WTC11 (cell line): ENCODE measurements around the gene SULT2A1. TPM values are rescaled to one million over a fixed set of nuclear protein-coding genes. Genes with fewer than 3 reads are reported as not detected.

Source experiments
- ATAC-seq: fragments of 200-7000 bp; cut with Tn5 transposase; 2 replicates; pipeline ENCODE4 v1.10.0; 2021; ENCODE audit warnings: mild to moderate bottlenecking, moderate library complexity
- CTCF ChIA-PET: fragments of 300-600 bp; sonication (Branson Sonifier 250); formaldehyde crosslinking; loops from one replicate; lab custom pipeline; 2021; ENCODE audit warnings: antibody characterized with exemption; lab: Charles Lee
- POLR2A ChIA-PET: fragments of 350-600 bp; sonication (Branson Sonifier 250); formaldehyde crosslinking; loops from one replicate; lab custom pipeline; 2021; ENCODE audit warnings: antibody characterized with exemption; lab: Charles Lee
- DNase-seq: peaks from one replicate; pipeline ENCODE4 v3.0.0; 2021; ENCODE audit warnings: low spot score
- H3K27ac Mint-ChIP-seq: 2 replicates; pipeline ENCODE4 v1.8.0; 2021; ENCODE audit warnings: mixed read lengths
- H3K27me3 Mint-ChIP-seq: 2 replicates; pipeline ENCODE4 v1.8.0; 2021; ENCODE audit warnings: low read depth, mild to moderate bottlenecking, moderate library complexity, mixed read lengths
- H3K36me3 Mint-ChIP-seq: 2 replicates; pipeline ENCODE4 v1.8.0; 2021; ENCODE audit warnings: mixed read lengths
- H3K4me1 Mint-ChIP-seq: 2 replicates; pipeline ENCODE4 v1.8.0; 2022; ENCODE audit warnings: mixed read lengths
- H3K4me3 Mint-ChIP-seq: 2 replicates; pipeline ENCODE4 v1.8.0; 2021; ENCODE audit warnings: mild to moderate bottlenecking, moderate library complexity, mixed read lengths
- H3K9me3 Mint-ChIP-seq: 2 replicates; pipeline ENCODE4 v1.8.0; 2021; ENCODE audit warnings: mixed read lengths
- ATF1 ChIP-seq: sonication (generic); formaldehyde crosslinking; IDR thresholded peaks from 2 replicates; pipeline ENCODE4 v1.8.1; 2023; ENCODE audit warnings: mild to moderate bottlenecking, moderate library complexity, missing genetic modification reagents
- CBFB ChIP-seq: sonication (generic); formaldehyde crosslinking; IDR thresholded peaks from 2 replicates; pipeline ENCODE4 v1.8.1; 2022; ENCODE audit warnings: mild to moderate bottlenecking, low read depth, missing genetic modification reagents
- GABPB1 ChIP-seq: sonication (generic); formaldehyde crosslinking; IDR thresholded peaks from 2 replicates; pipeline ENCODE4 v1.8.1; 2023; ENCODE audit warnings: mild to moderate bottlenecking, missing genetic modification reagents
- NFYB ChIP-seq: sonication (generic); formaldehyde crosslinking; conservative IDR thresholded peaks from 2 replicates; pipeline ENCODE4 v1.8.0; 2022; ENCODE audit warnings: low read depth, missing genetic modification reagents
- NR3C1 ChIP-seq: sonication (generic); formaldehyde crosslinking; conservative IDR thresholded peaks from 2 replicates; pipeline ENCODE4 v1.8.1; 2023; ENCODE audit warnings: low read depth, mild to moderate bottlenecking, missing genetic modification reagents
- SP1 ChIP-seq: sonication (generic); formaldehyde crosslinking; conservative IDR thresholded peaks from 2 replicates; pipeline ENCODE4 v1.8.1; 2022; ENCODE audit warnings: missing genetic modification reagents
- TCF7 ChIP-seq: sonication (generic); formaldehyde crosslinking; IDR thresholded peaks from 2 replicates; pipeline ENCODE4 v1.8.0; 2022; ENCODE audit warnings: mild to moderate bottlenecking, low read depth, missing genetic modification reagents, moderate library complexity
- TEAD1 ChIP-seq: sonication (generic); formaldehyde crosslinking; IDR thresholded peaks from 2 replicates; pipeline ENCODE4 v1.8.0; 2022; ENCODE audit warnings: mild to moderate bottlenecking, missing genetic modification reagents
- TEAD4 ChIP-seq: sonication (generic); formaldehyde crosslinking; IDR thresholded peaks from 2 replicates; pipeline ENCODE4 v1.8.0; 2022; ENCODE audit warnings: mild to moderate bottlenecking, missing genetic modification reagents
- ZNF317 ChIP-seq: sonication (generic); formaldehyde crosslinking; IDR thresholded peaks from 2 replicates; pipeline ENCODE4 v1.8.1; 2023; ENCODE audit warnings: low read depth, mild to moderate bottlenecking, moderate library complexity, missing genetic modification reagents, borderline replicate concordance
- ZNF416 ChIP-seq: fragments of 250-450 bp; sonication (Bioruptor Pico); IDR thresholded peaks from 2 replicates; pipeline ENCODE4 v1.9.0; 2021; ENCODE audit warnings: mild to moderate bottlenecking, inconsistent platforms
- total RNA-seq: library from RNA; stranded (reverse); gene quantifications from 3 replicates; pipeline ENCODE4 v1.2.3, GENCODE V29; 2021
- TF ChIP-seq, protein P1 (sequence below): fragments of 250-450 bp; sonication (Bioruptor Pico); IDR thresholded peaks from 2 replicates; pipeline ENCODE4 v2.1.2; 2022; ENCODE audit warnings: mild to moderate bottlenecking, moderate library complexity
- TF ChIP-seq, protein P2 (sequence below): sonication (generic); formaldehyde crosslinking; IDR thresholded peaks from 2 replicates; pipeline ENCODE4 v1.8.1; 2023; ENCODE audit warnings: mild to moderate bottlenecking, missing genetic modification reagents
- TF ChIP-seq, protein P3 (sequence below): sonication (generic); formaldehyde crosslinking; IDR thresholded peaks from 2 replicates; pipeline ENCODE4 v1.8.0; 2022; ENCODE audit warnings: mild to moderate bottlenecking, missing genetic modification reagents
- TF ChIP-seq, protein P4 (sequence below): sonication (generic); formaldehyde crosslinking; IDR thresholded peaks from 2 replicates; pipeline ENCODE4 v1.8.1; 2022; ENCODE audit warnings: low read depth, missing genetic modification reagents, borderline replicate concordance
- TF ChIP-seq, protein P5 (sequence below): sonication (generic); formaldehyde crosslinking; IDR thresholded peaks from 2 replicates; pipeline ENCODE4 v1.8.1; 2022; ENCODE audit warnings: mild to moderate bottlenecking, missing genetic modification reagents, moderate library complexity, borderline replicate concordance
- TF ChIP-seq, protein P6 (sequence below): fragments of 250-450 bp; sonication (Bioruptor Pico); IDR thresholded peaks from 2 replicates; pipeline ENCODE4 v1.9.0; 2021; ENCODE audit warnings: mild to moderate bottlenecking
- TF ChIP-seq, protein P7 (sequence below): sonication (generic); formaldehyde crosslinking; IDR thresholded peaks from 2 replicates; pipeline ENCODE4 v1.8.1; 2023; ENCODE audit warnings: mild to moderate bottlenecking, missing genetic modification reagents

Gene SULT2A1
- total RNA-seq, 1 experiment from 2014 or later = 0.31 TPM

DNA sequence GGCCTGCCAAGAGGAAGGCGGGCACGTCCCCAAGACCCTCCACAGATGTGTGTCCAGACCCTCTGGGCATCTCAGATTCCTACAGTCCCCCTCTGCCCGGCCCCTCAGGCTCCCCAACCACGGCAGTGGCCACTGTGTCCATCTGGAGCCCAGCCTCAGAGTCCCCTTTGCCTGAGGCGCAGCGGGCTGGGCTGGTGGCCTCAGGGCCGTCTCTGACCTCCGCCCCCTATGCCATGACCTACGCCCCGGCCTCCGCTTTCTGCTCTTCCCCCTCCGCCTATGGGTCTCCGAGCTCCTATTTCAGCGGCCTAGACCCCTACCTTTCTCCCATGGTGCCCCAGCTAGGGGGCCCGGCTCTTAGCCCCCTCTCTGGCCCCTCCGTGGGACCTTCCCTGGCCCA lies 46.7 kb downstream of the SULT2A1 start:
- no peaks in the 10 kb centered on the region for H3K9me3 Mint-ChIP-seq
- no peak overlapping the region for H3K4me3 Mint-ChIP-seq
- TF ChIP-seq, protein P1, sequence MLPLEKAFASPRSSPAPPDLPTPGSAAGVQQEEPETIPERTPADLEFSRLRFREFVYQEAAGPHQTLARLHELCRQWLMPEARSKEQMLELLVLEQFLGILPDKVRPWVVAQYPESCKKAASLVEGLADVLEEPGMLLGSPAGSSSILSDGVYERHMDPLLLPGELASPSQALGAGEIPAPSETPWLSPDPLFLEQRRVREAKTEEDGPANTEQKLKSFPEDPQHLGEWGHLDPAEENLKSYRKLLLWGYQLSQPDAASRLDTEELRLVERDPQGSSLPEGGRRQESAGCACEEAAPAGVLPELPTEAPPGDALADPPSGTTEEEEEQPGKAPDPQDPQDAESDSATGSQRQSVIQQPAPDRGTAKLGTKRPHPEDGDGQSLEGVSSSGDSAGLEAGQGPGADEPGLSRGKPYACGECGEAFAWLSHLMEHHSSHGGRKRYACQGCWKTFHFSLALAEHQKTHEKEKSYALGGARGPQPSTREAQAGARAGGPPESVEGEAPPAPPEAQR = no peak
- TF ChIP-seq TEAD1 (CRISPR knock-in tag) (no peak), SP1 (no peak), CBFB (CRISPR knock-in tag) (no peak), GABPB1 (no peak), NFYB (CRISPR knock-in tag) (no peak)
- TF ChIP-seq, protein P2, sequence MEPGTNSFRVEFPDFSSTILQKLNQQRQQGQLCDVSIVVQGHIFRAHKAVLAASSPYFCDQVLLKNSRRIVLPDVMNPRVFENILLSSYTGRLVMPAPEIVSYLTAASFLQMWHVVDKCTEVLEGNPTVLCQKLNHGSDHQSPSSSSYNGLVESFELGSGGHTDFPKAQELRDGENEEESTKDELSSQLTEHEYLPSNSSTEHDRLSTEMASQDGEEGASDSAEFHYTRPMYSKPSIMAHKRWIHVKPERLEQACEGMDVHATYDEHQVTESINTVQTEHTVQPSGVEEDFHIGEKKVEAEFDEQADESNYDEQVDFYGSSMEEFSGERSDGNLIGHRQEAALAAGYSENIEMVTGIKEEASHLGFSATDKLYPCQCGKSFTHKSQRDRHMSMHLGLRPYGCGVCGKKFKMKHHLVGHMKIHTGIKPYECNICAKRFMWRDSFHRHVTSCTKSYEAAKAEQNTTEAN (CRISPR knock-in tag) = no peak
- TF ChIP-seq, protein P3, sequence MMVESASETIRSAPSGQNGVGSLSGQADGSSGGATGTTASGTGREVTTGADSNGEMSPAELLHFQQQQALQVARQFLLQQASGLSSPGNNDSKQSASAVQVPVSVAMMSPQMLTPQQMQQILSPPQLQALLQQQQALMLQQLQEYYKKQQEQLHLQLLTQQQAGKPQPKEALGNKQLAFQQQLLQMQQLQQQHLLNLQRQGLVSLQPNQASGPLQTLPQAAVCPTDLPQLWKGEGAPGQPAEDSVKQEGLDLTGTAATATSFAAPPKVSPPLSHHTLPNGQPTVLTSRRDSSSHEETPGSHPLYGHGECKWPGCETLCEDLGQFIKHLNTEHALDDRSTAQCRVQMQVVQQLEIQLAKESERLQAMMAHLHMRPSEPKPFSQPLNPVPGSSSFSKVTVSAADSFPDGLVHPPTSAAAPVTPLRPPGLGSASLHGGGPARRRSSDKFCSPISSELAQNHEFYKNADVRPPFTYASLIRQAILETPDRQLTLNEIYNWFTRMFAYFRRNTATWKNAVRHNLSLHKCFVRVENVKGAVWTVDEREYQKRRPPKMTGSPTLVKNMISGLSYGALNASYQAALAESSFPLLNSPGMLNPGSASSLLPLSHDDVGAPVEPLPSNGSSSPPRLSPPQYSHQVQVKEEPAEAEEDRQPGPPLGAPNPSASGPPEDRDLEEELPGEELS (CRISPR knock-in tag) = no peak
- TF ChIP-seq, protein P4, sequence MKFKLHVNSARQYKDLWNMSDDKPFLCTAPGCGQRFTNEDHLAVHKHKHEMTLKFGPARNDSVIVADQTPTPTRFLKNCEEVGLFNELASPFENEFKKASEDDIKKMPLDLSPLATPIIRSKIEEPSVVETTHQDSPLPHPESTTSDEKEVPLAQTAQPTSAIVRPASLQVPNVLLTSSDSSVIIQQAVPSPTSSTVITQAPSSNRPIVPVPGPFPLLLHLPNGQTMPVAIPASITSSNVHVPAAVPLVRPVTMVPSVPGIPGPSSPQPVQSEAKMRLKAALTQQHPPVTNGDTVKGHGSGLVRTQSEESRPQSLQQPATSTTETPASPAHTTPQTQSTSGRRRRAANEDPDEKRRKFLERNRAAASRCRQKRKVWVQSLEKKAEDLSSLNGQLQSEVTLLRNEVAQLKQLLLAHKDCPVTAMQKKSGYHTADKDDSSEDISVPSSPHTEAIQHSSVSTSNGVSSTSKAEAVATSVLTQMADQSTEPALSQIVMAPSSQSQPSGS (CRISPR knock-in tag) = no peak
- TF ChIP-seq, protein P5, sequence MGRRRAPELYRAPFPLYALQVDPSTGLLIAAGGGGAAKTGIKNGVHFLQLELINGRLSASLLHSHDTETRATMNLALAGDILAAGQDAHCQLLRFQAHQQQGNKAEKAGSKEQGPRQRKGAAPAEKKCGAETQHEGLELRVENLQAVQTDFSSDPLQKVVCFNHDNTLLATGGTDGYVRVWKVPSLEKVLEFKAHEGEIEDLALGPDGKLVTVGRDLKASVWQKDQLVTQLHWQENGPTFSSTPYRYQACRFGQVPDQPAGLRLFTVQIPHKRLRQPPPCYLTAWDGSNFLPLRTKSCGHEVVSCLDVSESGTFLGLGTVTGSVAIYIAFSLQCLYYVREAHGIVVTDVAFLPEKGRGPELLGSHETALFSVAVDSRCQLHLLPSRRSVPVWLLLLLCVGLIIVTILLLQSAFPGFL (CRISPR knock-in tag) = no peak
- DNase-seq = no peak
- H3K27me3 Mint-ChIP-seq = no peaks in the 10 kb centered on the region; the same call in 1 of the 2 replicates
- ChIA-PET POLR2A (interaction anchor here (0.5 to 1.3 kb wide), 2 partner anchors 10 to 229 kb away, joined by 5 to 8 read pairs; no protein-coding TSS in a partner anchor), CTCF (interaction anchor here (0.6 to 1.8 kb wide), 15 partner anchors 10 to 433 kb away, joined by 3 to 50 read pairs (median 5); partner anchors contain the start of gene EHD2)
- no peaks in the 10 kb centered on the region for H3K36me3 Mint-ChIP-seq
- ATAC-seq = no peak
- no peak overlapping the region for H3K27ac Mint-ChIP-seq
- peaks cover 26% of the 10 kb centered on the region for H3K4me1 Mint-ChIP-seq

DNA sequence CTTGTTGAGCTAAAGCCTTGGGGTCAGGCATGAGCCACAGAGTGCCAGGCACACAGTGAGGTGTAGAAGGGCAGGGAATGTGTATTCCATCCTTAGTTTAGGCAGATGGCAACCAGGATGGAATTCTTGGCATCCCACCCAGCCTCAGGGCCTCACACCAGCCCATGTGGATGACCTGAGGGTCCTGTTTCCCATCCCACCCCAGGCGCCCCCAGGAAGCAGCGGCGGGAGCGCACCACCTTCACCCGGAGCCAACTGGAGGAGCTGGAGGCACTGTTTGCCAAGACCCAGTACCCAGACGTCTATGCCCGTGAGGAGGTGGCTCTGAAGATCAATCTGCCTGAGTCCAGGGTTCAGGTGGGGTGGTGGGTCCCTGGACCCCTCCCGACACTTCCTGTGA lies 50.1 kb downstream of the SULT2A1 start:
- Mint-ChIP-seq H3K4me3 (no peak overlapping the region), H3K27ac (no peak overlapping the region), H3K9me3 (no peaks in the 10 kb centered on the region), H3K36me3 (no peaks in the 10 kb centered on the region), H3K4me1 (peaks cover 9% of the 10 kb centered on the region), H3K27me3 (no peaks in the 10 kb centered on the region)
- ChIA-PET POLR2A (no interaction called here), CTCF (interaction anchor here (1.1 to 1.8 kb wide), 3 partner anchors 13 to 33 kb away, joined by 3 to 7 read pairs (median 7); no protein-coding TSS in a partner anchor)
- ATAC-seq (no peak), DNase-seq (no peak)
- TF ChIP-seq ZNF317 = no peak
- TF ChIP-seq, protein P6, sequence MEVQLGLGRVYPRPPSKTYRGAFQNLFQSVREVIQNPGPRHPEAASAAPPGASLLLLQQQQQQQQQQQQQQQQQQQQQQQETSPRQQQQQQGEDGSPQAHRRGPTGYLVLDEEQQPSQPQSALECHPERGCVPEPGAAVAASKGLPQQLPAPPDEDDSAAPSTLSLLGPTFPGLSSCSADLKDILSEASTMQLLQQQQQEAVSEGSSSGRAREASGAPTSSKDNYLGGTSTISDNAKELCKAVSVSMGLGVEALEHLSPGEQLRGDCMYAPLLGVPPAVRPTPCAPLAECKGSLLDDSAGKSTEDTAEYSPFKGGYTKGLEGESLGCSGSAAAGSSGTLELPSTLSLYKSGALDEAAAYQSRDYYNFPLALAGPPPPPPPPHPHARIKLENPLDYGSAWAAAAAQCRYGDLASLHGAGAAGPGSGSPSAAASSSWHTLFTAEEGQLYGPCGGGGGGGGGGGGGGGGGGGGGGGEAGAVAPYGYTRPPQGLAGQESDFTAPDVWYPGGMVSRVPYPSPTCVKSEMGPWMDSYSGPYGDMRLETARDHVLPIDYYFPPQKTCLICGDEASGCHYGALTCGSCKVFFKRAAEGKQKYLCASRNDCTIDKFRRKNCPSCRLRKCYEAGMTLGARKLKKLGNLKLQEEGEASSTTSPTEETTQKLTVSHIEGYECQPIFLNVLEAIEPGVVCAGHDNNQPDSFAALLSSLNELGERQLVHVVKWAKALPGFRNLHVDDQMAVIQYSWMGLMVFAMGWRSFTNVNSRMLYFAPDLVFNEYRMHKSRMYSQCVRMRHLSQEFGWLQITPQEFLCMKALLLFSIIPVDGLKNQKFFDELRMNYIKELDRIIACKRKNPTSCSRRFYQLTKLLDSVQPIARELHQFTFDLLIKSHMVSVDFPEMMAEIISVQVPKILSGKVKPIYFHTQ = no peak
- no peak for TF ChIP-seq ATF1 (CRISPR knock-in tag)
- TF ChIP-seq, protein P7, sequence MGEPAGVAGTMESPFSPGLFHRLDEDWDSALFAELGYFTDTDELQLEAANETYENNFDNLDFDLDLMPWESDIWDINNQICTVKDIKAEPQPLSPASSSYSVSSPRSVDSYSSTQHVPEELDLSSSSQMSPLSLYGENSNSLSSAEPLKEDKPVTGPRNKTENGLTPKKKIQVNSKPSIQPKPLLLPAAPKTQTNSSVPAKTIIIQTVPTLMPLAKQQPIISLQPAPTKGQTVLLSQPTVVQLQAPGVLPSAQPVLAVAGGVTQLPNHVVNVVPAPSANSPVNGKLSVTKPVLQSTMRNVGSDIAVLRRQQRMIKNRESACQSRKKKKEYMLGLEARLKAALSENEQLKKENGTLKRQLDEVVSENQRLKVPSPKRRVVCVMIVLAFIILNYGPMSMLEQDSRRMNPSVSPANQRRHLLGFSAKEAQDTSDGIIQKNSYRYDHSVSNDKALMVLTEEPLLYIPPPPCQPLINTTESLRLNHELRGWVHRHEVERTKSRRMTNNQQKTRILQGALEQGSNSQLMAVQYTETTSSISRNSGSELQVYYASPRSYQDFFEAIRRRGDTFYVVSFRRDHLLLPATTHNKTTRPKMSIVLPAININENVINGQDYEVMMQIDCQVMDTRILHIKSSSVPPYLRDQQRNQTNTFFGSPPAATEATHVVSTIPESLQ = no peak
- TF ChIP-seq TCF7 (CRISPR knock-in tag) = no peak
- TF ChIP-seq ZNF416 = no peak
- no peak for TF ChIP-seq NR3C1 (CRISPR knock-in tag)
- no peak for TF ChIP-seq TEAD4 (CRISPR knock-in tag)
- TF ChIP-seq, protein P2 (CRISPR knock-in tag) = no peak
